Brain pericyte (primary cell): ENCODE results near the gene TUFT1.

Source experiments
- DNase-seq: peaks from one replicate; pipeline ENCODE4 v3.0.0-alpha.2; 2012; ENCODE audit warnings: low read depth, low spot score

TUFT1 gene

DNA sequence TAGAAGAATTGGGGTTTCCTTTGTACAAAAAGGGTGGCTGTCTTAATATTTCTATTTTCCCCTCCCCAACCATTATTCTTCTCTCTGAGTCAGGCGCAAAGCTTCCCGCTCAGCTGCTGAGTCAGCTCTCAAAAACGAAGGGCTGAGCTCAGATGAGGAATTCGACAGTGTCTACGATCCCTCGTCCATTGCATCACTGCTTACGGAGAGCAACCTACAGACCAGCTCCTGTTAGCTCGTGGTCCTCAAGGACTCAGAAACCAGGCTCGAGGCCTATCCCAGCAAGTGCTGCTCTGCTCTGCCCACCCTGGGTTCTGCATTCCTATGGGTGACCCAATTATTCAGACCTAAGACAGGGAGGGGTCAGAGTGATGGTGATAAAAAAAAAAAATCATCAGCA, 3.0 kb upstream of the TUFT1 start:
- DNase-seq: no peak

DNA sequence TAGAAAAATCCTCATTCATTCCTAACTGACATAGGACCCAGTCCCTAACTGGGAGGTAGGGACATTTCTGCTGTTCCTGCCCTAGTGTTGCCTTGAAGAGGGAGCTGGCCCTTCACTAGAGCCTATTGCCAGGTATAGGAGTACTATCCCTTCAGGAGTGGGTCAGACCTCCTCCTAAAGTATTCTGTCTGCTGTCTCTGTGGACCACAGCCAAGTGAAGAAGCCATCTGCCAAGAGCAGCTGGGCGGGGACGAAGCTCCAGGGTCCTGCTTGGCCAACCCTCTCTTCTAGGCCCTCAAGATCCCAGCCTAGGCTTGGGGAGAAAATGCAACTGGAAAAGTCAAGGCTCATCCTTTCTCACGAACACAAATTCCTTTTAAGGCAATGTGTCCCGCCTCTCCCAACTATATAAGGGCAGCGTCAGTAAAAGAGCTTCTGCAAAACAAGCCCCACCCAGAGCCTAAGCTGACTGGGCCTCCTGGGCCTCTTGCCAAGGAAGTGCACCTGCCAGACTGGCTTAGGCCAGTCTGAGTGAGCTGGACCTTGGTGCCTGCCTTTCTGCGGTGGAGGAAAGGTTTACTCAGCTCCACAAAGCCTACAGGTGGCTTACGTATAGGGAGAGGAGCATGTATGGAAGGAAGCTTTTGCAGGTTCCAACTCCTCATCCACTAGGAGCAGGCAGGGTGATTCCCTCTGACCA, 638 bp upstream of the TUFT1 start:
- DNase-seq: no peak

- no peak for DNase-seq
Measured at GRCh38 chr1:151540982-151541377, 871 bp downstream of the TUFT1 start.

DNA sequence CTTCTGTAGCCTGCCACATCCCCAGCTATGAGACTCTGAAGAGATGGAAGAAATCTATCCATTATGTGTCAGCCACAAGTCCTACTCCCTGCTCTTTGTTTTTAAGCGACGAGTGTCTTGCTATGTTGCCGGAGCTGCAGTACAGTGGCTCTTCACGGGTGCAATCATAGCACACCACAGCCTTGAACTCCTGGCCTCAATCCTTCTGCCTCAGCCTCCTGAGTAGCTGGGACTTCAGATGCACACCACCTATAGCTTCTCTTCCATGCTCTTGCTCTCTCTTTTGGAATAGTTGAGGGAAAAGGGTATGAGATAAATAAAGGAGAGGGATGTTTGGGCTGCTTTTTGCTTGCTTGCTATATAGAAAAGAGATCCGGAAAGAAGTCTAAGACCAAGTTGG, 1.6 kb downstream of the TUFT1 start:
- DNase-seq: no peak

GRCh38 chr1:151542710-151543129, 2.6 kb downstream of the TUFT1 start:
- DNase-seq: no peak

GRCh38 chr1:151545542-151545941, 5.4 kb downstream of the TUFT1 start:
- DNase-seq: no peak

DNA sequence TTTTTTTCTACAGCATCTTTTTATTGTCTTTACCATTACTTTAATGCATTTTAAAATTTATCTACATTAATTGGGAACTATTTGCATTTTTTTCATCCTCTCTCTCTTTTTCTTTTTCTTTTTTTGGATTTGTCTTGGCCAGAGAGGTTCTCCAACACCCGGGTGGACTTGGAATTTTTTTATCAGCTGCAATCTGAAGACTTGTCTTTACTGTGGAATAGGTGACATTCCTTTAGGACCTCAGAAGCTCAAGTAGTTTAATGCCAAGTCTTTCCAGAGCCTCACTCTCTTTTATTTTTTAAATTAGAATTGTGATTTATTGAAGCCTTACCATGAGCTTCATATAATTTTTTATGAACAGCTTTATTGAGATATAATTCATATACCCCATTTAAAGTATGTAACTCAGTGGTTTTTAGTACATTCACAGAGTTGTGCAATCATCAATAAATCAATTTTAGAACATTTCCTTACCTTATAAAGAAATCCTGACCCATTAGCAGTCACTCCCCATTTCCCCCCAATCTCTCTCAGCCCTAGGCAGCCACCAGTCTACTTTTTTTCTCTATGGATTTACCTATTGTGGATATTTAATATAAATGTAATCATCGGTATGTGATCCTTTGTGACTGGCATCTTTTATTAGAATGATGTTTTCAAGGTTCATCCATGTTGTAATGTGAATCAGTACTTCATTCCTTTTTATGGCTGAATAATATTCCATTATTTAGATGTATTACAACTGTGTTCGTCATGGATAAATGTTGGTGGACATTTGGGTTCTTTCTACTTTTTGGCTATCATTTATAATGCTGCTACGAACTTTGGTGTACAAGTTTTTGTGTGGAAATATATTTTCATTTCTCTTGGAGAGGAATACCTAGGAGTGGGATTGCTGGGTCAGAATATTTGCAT, 6.2 kb downstream of the TUFT1 start:
- no peak for DNase-seq

DNA sequence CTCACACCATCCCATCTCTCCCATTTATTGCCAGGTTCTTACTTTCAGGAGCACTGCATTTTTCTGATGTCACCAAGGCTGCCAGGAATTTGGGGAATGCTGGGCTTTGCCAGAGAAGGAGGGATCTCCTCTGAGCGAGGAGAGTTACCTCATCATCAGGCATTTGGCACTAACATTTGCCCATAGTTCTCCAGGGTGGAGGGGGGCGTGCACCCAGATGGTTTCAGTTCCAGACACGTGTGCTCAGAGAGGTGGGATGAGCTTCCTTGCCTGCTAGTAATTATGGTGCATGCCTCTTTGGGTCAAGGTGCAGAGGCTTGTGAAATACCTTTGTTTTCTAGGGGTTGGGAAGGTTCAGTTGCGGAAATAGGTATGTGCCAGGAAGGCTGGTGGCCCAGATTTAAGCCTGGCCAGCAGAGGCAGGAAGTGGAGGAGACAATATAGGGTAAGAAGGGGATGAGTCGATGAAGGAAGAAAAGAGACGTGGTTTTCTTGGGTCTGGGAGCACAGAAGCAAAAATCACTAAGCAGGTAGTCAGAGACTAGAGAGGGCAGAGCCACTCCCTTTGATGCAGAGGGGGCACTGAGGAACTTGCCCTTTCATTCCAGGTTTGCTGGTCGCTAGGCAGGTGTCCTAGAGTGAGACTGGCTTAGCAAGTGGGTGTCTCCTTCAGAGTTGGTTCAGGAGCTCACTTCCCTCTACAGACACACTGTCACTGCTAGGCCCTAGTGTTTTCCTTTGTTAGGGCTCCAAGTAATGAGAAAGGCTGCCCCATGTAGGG, 7.2 kb downstream of the TUFT1 start:
- no peak for DNase-seq

DNA sequence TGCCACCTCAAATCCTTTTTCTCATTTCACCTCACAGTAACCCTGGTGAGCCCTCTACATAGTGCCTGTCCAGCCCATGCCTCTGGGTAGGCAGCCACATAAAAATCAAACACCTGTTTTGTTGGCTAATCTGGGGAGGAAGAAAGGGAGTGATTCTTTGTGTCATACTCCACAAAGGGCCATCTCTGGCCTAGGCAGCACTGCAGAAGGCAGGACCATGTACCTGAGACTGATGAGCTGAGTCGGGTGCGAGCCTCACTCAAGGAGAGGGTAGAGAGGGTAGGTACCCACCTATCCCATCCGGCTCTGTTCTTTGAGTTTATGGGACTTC, 7.8 kb downstream of the TUFT1 start:
- no peak for DNase-seq

DNA sequence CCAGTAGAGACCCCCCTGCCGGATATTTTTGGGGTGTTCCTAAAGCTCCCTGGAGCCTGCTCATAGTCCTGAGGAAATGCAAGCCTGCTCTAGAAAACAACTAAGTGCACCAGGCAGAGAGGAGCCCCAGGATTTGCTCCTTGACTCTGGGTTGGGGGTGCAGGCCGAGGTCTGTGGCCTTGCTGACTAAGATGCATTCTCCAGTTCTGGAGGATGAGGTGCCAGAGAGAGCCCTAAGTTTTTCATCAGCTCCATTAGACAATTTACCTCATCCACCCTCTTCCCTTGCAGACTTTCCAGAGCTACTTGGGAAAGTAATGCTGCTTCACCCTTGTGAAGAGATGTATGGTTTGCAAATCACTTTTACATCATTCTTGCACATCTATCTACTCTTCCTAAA, 9.1 kb downstream of the TUFT1 start:
- no peak for DNase-seq

- DNase-seq: no peak
Measured at GRCh38 chr1:151553659-151554058, 13.6 kb downstream of the TUFT1 start.

GRCh38 chr1:151556052-151556451, 15.9 kb downstream of the TUFT1 start:
- no peak for DNase-seq

DNA sequence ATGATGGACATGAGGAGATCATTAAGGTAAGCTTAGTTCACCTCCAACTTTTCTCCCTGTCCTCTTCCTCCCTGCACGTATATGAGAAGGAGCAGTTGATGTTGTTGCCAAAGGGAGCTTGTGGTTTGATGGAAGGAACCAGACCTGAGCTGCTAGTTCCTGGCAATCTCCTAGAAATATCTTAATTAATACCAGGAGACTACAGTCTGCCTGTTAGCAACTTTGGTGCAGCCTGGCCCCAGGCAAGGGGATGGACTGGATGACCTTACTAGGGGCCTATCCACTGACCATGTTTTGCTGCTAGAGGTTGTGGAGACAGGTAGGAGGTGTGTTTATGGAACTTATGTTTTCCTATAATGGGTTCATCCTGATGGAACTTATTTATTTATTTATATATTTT, 22.6 kb downstream of the TUFT1 start:
- DNase-seq: no peak

GRCh38 chr1:151563376-151563775, 23.3 kb downstream of the TUFT1 start:
- DNase-seq: no peak

DNA sequence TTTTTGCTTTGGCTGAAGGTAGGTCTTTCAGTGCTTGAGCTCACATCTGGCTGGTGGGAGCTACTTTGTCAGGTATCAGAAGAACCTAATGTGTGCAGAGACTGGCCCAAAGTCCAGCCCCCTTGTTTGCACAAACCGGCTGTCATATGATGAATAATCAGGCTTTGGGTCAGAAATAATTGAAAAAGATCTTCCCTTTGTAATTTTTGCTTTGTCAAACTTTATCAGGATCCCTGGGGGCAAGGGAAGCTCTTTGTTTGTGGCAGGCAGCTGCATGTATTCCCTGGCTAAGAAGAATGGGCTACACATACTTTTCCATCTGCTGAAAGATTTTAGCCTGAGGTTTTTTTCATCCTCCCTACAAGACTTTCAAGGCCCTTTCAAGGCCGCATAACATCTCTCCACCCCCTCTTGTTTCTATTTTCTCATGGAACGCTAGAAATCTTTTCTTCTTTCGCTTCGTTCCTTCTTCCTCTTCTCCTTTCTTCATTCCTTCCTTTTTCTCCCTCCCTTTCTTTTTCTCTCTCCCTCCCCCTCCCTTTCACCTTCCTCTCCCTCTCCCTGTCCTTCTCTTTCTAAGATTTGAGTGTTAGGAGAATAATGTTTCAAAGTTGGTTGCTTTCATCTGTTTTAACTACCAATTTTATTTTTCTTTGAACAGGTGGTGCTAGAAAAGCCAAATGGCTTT, 25.5 kb downstream of the TUFT1 start:
- DNase-seq: no peak

DNA sequence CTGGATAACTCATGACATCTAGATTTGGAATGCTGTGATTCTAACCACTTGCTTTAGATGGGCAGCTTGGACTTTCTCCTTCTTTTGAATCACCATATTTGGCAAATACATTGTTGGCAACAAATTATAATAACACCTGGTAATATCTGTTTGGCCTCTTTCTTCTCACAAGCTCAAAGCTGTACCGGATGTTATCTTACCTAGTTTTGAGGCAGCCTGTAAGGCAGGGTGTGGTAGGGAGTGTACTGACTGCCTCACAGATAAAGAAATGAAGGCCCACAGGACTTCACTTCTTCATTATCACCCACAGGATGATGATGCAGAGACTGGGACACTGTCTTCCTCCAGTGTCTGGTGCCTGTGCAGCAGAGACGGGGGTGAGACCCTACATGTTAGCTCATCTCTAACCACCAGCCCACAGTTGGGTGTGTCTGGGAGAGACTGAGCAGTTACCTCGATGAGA, 28.5 kb downstream of the TUFT1 start:
- DNase-seq: no peak

- DNase-seq: no peak
Measured at GRCh38 chr1:151570819-151571218, 30.7 kb downstream of the TUFT1 start.

GRCh38 chr1:151574575-151575529, 34.7 kb downstream of the TUFT1 start:
- DNase-seq: no peak

- no peak for DNase-seq
Measured at GRCh38 chr1:151577173-151577572, 37.1 kb downstream of the TUFT1 start.

DNA sequence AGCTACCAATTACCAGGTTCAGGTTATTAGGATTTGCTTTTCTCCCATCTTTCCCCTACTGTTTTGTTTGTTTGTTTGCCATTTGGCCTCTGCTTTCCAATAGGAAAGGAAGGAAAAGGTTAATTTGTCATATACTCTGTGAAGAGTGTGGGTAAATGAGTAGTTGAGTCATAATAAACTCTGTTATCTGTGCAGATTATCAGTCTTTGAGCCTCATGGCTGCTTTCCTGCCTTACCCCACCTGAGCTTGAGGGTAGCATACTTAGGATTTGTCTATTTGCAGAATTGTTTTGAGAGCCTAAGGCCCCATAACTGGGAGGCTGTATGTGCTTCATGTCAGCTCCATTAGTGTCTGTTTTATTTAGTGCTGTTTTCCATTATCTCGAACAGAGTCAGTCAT, 38.8 kb downstream of the TUFT1 start:
- no peak for DNase-seq
